SK-N-SH (cell line): ENCODE measurements around the gene IFI16. TPM values are rescaled to one million over a fixed set of nuclear protein-coding genes. Genes with fewer than 3 reads are reported as not detected.

ENCODE experiments used
- CTCF ChIA-PET: fragments of 300-600, 350-600 bp; formaldehyde crosslinking; extraction: SDS; loops from one replicate; lab custom pipeline; 2021; lab: Yijun Ruan, JAX
- POLR2A ChIA-PET: fragments of 350-600 bp; sonication (Branson Sonifier 250); formaldehyde crosslinking; extraction: SDS; loops from one replicate; lab custom pipeline; 2020; ENCODE audit warnings: antibody characterized with exemption, inconsistent platforms; lab: Yijun Ruan, JAX
- DNase-seq: peaks from one replicate; pipeline ENCODE4 v3.0.0; 2012
- H2AFZ ChIP-seq: fragments of 200-600 bp; sonication (generic); 2 replicates; pipeline ENCODE4 v1.8.1; 2016; ENCODE audit warnings: antibody characterized with exemption, mild to moderate bottlenecking, low read depth
- H3F3A ChIP-seq: fragments of 200-600 bp; sonication (generic); replicated peaks from 2 replicates; pipeline ENCODE3; 2016; ENCODE audit warnings: antibody characterized with exemption, mild to moderate bottlenecking; ENCODE audit not compliant: insufficient read depth
- H3K27ac ChIP-seq, 2 experiments: fragments of 200-500 bp in 1 of 2; fragments of 200-600 bp in 1 of 2; sonication (Bioruptor generic) in 1 of 2; sonication (generic), shearing (Covaris generic) in 1 of 2; 2 replicates each; pipeline versions ENCODE4 v1.5.1 to v1.6.1; 2014 to 2016; ENCODE audit warnings: low read depth in 2 of 2, inconsistent platforms in 1 of 2, low read length in 1 of 2, mild to moderate bottlenecking in 1 of 2, mixed read lengths in 1 of 2
- H3K27me3 ChIP-seq: fragments of 200-600 bp; sonication (generic), shearing (Covaris generic); 2 replicates; pipeline ENCODE4 v1.6.1; 2016; ENCODE audit warnings: mixed run types; ENCODE audit not compliant: insufficient read depth
- H3K36me3 ChIP-seq, 2 experiments: fragments of 200-500 bp in 1 of 2; fragments of 200-600 bp in 1 of 2; sonication (Bioruptor generic) in 1 of 2; sonication (generic) in 1 of 2; replicated peaks in 1 of 2; 2 replicates each; pipeline versions ENCODE3 to v1.5.1; 2014 to 2016; ENCODE audit warnings: low read length in 1 of 2, mild to moderate bottlenecking in 1 of 2; ENCODE audit not compliant: insufficient read depth in 2 of 2, control insufficient read depth in 1 of 2
- H3K4me1 ChIP-seq, 2 experiments: fragments of 200-500 bp in 1 of 2; fragments of 200-600 bp in 1 of 2; sonication (Bioruptor generic) in 1 of 2; sonication (generic), shearing (Covaris generic) in 1 of 2; 2 replicates each; pipeline versions ENCODE4 v1.5.1 to v1.6.1; 2014 to 2016; ENCODE audit warnings: low read depth in 1 of 2, low read length in 1 of 2, mixed run types in 1 of 2; ENCODE audit not compliant: insufficient read depth in 2 of 2, control insufficient read depth in 1 of 2
- H3K4me2 ChIP-seq: fragments of 200-600 bp; sonication (generic), shearing (Covaris generic); 2 replicates; pipeline ENCODE4 v1.6.1; 2017; ENCODE audit warnings: mixed run types
- H3K4me3 ChIP-seq, 2 experiments: fragments of 200-500 bp in 1 of 2; fragments of 200-600 bp in 1 of 2; sonication (Bioruptor generic) in 1 of 2; sonication (generic), shearing (Covaris generic) in 1 of 2; 2 replicates each; pipeline versions ENCODE4 v1.5.1 to v1.8.1; 2014 to 2016; ENCODE audit warnings: low read depth in 2 of 2, inconsistent platforms in 1 of 2, low read length in 1 of 2, mild to moderate bottlenecking in 1 of 2, mixed read lengths in 1 of 2, moderate library complexity in 1 of 2
- H3K79me2 ChIP-seq: fragments of 200-600 bp; sonication (generic); 2 replicates; pipeline ENCODE4 v1.8.1; 2017; ENCODE audit warnings: mild to moderate bottlenecking; ENCODE audit not compliant: insufficient read depth
- H3K9ac ChIP-seq: fragments of 200-600 bp; sonication (generic); 2 replicates; pipeline ENCODE4 v1.6.1; 2017; ENCODE audit warnings: mixed run types
- H3K9me2 ChIP-seq: fragments of 200-600 bp; sonication (generic); 2 replicates; pipeline ENCODE4 v1.6.1; 2017; ENCODE audit warnings: mixed run types
- H3K9me3 ChIP-seq: fragments of 200-600 bp; sonication (generic); 2 replicates; pipeline ENCODE4 v1.6.1; 2017; ENCODE audit warnings: mixed run types, mild to moderate bottlenecking, moderate library complexity
- H4K20me1 ChIP-seq: fragments of 200-600 bp; sonication (generic); 2 replicates; pipeline ENCODE4 v1.6.1; 2017; ENCODE audit warnings: mild to moderate bottlenecking, mixed run types; ENCODE audit not compliant: insufficient read depth
- CHD2 ChIP-seq: fragments of 150-350 bp; IDR thresholded peaks from 2 replicates; pipeline ENCODE4 v1.6.1; 2018; ENCODE audit warnings: low read length; ENCODE audit not compliant: partially characterized antibody
- EP300 ChIP-seq, 2 experiments: IDR thresholded peaks; 2 replicates each; pipeline versions ENCODE4 v1.4.0 to v1.6.1; 2012; ENCODE audit warnings: borderline replicate concordance in 1 of 2, low read depth in 1 of 2, low read length in 1 of 2
- FOXM1 ChIP-seq: IDR thresholded peaks from 2 replicates; pipeline ENCODE4 v1.4.0; 2012; ENCODE audit warnings: low read depth, mild to moderate bottlenecking
- GATA2 ChIP-seq: sonication (generic); formaldehyde crosslinking; IDR thresholded peaks from 2 replicates; pipeline ENCODE4 v1.5.0; 2020; ENCODE audit warnings: mild to moderate bottlenecking, missing genetic modification reagents
- MEF2A ChIP-seq: IDR thresholded peaks from 2 replicates; pipeline ENCODE4 v1.4.0; 2012; ENCODE audit warnings: low read depth, borderline replicate concordance
- MXI1 ChIP-seq: IDR thresholded peaks from 2 replicates; pipeline ENCODE4 v1.6.1; 2012; ENCODE audit warnings: mild to moderate bottlenecking, low read depth, low read length, improper control_type of control experiment
- RFX5 ChIP-seq: IDR thresholded peaks from 2 replicates; pipeline ENCODE4 v1.6.1; 2012; ENCODE audit warnings: mild to moderate bottlenecking, improper control_type of control experiment, low read length
- RXRA ChIP-seq: IDR thresholded peaks from 2 replicates; pipeline ENCODE4 v1.4.0; 2012; ENCODE audit warnings: low read depth, mild to moderate bottlenecking, borderline replicate concordance
- SMC3 ChIP-seq: IDR thresholded peaks from 2 replicates; pipeline ENCODE4 v1.6.1; 2012; ENCODE audit warnings: low read depth, low read length, improper control_type of control experiment
- TCF12 ChIP-seq: IDR thresholded peaks from 2 replicates; pipeline ENCODE4 v1.4.0; 2012
- YY1 ChIP-seq: IDR thresholded peaks from 2 replicates; pipeline ENCODE4 v1.4.0; 2012; ENCODE audit warnings: low read depth, mild to moderate bottlenecking
- WGBS: methylation state at CpG from one replicate; pipeline ENCODE4 v1.1.6; 2017; ENCODE audit warnings: low lambda C conversion rate; 5-methylcytosine and 5-hydroxymethylcytosine counted together
- polyA plus RNA-seq, 3 experiments: library from polyadenylated mRNA; depleted of rRNA; stranded (reverse); fragments of >200 nt; gene quantifications; 2 replicates each; pipeline ENCODE4 v1.2.3, GENCODE V29; 2012
- TF ChIP-seq, protein P1 (sequence below): IDR thresholded peaks from 2 replicates; pipeline ENCODE4 v1.4.0; 2012; ENCODE audit warnings: low read depth
- TF ChIP-seq, protein P2 (sequence below): fragments of 150-350 bp; IDR thresholded peaks from 2 replicates; pipeline ENCODE4 v1.6.1; 2017; ENCODE audit warnings: antibody characterized with exemption, low read length, low read depth, borderline replicate concordance
- TF ChIP-seq, protein P3 (sequence below): fragments of 200-600 bp; sonication (generic); IDR thresholded peaks from 2 replicates; pipeline ENCODE4 v1.6.1; 2017; ENCODE audit warnings: antibody characterized with exemption, mild to moderate bottlenecking, moderate library complexity
- TF ChIP-seq, protein P4 (sequence below): IDR thresholded peaks from 2 replicates; pipeline ENCODE4 v1.6.1; 2012; ENCODE audit warnings: mild to moderate bottlenecking, low read depth, low read length, moderate library complexity
- TF ChIP-seq, protein P5 (sequence below): IDR thresholded peaks from 2 replicates; pipeline ENCODE4 v1.4.0; 2012; ENCODE audit warnings: low read depth, borderline replicate concordance
- TF ChIP-seq, protein P6 (sequence below): IDR thresholded peaks from 2 replicates; pipeline ENCODE4 v1.4.0; 2012; ENCODE audit warnings: low read depth, borderline replicate concordance

The IFI16 gene
- polyA plus RNA-seq, 1 of the 3 experiments (the other 2 are of a cell fraction), result 56.1 TPM

DNA sequence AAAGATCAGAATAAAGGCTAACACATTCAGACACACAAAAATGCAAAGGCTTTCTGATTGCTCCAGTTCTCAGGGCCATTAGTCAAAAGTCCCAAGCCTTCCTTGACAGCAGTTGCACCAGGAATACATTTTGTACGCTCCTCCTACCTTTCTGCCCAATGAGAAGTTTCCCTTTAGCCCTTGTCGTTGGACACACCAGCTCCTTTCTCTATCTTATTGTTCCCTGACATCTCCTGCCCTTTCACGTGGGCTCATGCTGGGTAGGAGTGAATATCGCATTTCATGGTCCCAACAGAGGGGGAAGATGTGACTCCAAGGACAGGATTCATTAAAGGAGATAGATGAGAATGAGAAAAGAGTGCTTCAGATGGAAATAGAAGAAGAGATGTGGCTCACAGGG is 33.5 kb upstream of the IFI16 start:
- POLR2A ChIA-PET, result no interaction called here
- TF ChIP-seq, protein P1, sequence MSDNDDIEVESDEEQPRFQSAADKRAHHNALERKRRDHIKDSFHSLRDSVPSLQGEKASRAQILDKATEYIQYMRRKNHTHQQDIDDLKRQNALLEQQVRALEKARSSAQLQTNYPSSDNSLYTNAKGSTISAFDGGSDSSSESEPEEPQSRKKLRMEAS, result no peak
- TF ChIP-seq CHD2 (no peak), GATA2 (CRISPR knock-in tag) (no peak), SMC3 (no peak), EP300 (IDR thresholded peaks at IDR 0.05; ENCODE audit: borderline replicate concordance in 1 of 2, low read depth in 1 of 2, low read length in 1 of 2) (no peak), TCF12 (no peak), MEF2A (no peak)
- TF ChIP-seq, protein P2, sequence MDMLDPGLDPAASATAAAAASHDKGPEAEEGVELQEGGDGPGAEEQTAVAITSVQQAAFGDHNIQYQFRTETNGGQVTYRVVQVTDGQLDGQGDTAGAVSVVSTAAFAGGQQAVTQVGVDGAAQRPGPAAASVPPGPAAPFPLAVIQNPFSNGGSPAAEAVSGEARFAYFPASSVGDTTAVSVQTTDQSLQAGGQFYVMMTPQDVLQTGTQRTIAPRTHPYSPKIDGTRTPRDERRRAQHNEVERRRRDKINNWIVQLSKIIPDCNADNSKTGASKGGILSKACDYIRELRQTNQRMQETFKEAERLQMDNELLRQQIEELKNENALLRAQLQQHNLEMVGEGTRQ, result no peak
- TF ChIP-seq, protein P3, sequence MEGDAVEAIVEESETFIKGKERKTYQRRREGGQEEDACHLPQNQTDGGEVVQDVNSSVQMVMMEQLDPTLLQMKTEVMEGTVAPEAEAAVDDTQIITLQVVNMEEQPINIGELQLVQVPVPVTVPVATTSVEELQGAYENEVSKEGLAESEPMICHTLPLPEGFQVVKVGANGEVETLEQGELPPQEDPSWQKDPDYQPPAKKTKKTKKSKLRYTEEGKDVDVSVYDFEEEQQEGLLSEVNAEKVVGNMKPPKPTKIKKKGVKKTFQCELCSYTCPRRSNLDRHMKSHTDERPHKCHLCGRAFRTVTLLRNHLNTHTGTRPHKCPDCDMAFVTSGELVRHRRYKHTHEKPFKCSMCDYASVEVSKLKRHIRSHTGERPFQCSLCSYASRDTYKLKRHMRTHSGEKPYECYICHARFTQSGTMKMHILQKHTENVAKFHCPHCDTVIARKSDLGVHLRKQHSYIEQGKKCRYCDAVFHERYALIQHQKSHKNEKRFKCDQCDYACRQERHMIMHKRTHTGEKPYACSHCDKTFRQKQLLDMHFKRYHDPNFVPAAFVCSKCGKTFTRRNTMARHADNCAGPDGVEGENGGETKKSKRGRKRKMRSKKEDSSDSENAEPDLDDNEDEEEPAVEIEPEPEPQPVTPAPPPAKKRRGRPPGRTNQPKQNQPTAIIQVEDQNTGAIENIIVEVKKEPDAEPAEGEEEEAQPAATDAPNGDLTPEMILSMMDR, result no peak
- Histone ChIP-seq H3K4me3 (no peak overlapping the region), H3K36me3 (no peaks in the 10 kb centered on the region), H3K9me3 (no peaks in the 10 kb centered on the region), H3K4me1 (no peaks in the 10 kb centered on the region), H3K4me2 (no peak overlapping the region), H2AFZ (no peak overlapping the region), H3K27me3 (no peaks in the 10 kb centered on the region), H3K79me2 (no peaks in the 10 kb centered on the region), H4K20me1 (no peaks in the 10 kb centered on the region), H3F3A (no peaks in the 10 kb centered on the region), H3K9ac (no peak overlapping the region), H3K27ac (no peak overlapping the region), H3K9me2 (no peaks in the 10 kb centered on the region)
- CTCF ChIA-PET, result interaction anchor here (1.5 kb wide), 1 partner anchor 22 kb away, joined by 5 read pairs; no protein-coding TSS in a partner anchor
- 0% methylated on average over 4 of the region's 4 CpGs for WGBS
- no peak for DNase-seq

DNA sequence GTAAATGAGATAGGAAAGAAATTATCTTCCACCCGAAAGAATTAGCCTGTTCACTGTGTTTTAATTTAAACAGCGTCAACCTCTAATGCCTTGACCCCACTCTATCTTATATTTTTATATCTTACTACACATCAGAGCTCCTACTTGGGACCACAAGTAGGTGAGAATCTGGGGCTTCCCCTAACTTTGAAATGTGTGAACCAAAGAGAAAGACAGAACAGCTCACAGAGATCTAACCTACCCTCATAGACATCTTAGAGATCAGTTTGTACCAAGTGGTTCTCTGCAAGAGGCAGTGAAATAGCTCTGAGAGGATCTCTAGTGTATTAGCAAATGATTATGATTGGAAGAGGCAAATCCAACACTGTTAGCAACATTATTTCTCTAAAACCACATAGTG is 31.0 kb upstream of the IFI16 start:
- Histone ChIP-seq H3K9ac (no peak overlapping the region), H3K9me3 (no peaks in the 10 kb centered on the region), H4K20me1 (no peaks in the 10 kb centered on the region), H3K4me2 (no peak overlapping the region), H3K27me3 (no peaks in the 10 kb centered on the region), H3K36me3 (no peaks in the 10 kb centered on the region), H2AFZ (no peak overlapping the region), H3K4me3 (no peak overlapping the region), H3K79me2 (no peaks in the 10 kb centered on the region), H3K9me2 (no peaks in the 10 kb centered on the region), H3F3A (no peaks in the 10 kb centered on the region), H3K4me1 (no peaks in the 10 kb centered on the region), H3K27ac (no peak overlapping the region)
- 1% methylated on average over 2 of the region's 2 CpGs for WGBS
- no peak for DNase-seq
- ChIA-PET CTCF (interaction anchor here (1.9 kb wide), 1 partner anchor 20 kb away, joined by 6 read pairs; no protein-coding TSS in a partner anchor), POLR2A (no interaction called here)
- TF ChIP-seq RFX5 (no peak), RXRA (no peak), GATA2 (CRISPR knock-in tag) (no peak), SMC3 (no peak), FOXM1 (no peak), MXI1 (no peak), YY1 (no peak)
- TF ChIP-seq, protein P4, sequence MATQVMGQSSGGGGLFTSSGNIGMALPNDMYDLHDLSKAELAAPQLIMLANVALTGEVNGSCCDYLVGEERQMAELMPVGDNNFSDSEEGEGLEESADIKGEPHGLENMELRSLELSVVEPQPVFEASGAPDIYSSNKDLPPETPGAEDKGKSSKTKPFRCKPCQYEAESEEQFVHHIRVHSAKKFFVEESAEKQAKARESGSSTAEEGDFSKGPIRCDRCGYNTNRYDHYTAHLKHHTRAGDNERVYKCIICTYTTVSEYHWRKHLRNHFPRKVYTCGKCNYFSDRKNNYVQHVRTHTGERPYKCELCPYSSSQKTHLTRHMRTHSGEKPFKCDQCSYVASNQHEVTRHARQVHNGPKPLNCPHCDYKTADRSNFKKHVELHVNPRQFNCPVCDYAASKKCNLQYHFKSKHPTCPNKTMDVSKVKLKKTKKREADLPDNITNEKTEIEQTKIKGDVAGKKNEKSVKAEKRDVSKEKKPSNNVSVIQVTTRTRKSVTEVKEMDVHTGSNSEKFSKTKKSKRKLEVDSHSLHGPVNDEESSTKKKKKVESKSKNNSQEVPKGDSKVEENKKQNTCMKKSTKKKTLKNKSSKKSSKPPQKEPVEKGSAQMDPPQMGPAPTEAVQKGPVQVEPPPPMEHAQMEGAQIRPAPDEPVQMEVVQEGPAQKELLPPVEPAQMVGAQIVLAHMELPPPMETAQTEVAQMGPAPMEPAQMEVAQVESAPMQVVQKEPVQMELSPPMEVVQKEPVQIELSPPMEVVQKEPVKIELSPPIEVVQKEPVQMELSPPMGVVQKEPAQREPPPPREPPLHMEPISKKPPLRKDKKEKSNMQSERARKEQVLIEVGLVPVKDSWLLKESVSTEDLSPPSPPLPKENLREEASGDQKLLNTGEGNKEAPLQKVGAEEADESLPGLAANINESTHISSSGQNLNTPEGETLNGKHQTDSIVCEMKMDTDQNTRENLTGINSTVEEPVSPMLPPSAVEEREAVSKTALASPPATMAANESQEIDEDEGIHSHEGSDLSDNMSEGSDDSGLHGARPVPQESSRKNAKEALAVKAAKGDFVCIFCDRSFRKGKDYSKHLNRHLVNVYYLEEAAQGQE, result no peak
- TF ChIP-seq, protein P5, sequence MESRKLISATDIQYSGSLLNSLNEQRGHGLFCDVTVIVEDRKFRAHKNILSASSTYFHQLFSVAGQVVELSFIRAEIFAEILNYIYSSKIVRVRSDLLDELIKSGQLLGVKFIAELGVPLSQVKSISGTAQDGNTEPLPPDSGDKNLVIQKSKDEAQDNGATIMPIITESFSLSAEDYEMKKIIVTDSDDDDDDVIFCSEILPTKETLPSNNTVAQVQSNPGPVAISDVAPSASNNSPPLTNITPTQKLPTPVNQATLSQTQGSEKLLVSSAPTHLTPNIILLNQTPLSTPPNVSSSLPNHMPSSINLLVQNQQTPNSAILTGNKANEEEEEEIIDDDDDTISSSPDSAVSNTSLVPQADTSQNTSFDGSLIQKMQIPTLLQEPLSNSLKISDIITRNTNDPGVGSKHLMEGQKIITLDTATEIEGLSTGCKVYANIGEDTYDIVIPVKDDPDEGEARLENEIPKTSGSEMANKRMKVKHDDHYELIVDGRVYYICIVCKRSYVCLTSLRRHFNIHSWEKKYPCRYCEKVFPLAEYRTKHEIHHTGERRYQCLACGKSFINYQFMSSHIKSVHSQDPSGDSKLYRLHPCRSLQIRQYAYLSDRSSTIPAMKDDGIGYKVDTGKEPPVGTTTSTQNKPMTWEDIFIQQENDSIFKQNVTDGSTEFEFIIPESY, result no peak
- TF ChIP-seq, protein P6, sequence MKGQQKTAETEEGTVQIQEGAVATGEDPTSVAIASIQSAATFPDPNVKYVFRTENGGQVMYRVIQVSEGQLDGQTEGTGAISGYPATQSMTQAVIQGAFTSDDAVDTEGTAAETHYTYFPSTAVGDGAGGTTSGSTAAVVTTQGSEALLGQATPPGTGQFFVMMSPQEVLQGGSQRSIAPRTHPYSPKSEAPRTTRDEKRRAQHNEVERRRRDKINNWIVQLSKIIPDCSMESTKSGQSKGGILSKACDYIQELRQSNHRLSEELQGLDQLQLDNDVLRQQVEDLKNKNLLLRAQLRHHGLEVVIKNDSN, result no peak
